GM21737 (cell line): ENCODE measurements around the gene ULK2.

ENCODE experiments used
- ATAC-seq: cut with Tn5 transposase; IDR thresholded peaks from one replicate; pipeline ENCODE4 v1.9.1; 2021; ENCODE audit warnings: mild to moderate bottlenecking, moderate library complexity; ENCODE audit not compliant: unreplicated experiment

Gene ULK2

GRCh38 chr17:19729900-19730299 lies 137.8 kb downstream of the ULK2 start:
- no peak for ATAC-seq

- ATAC-seq, result no peak
Measured at GRCh38 chr17:19728084-19728495, 139.6 kb downstream of the ULK2 start.

- no peak for ATAC-seq
Measured at GRCh38 chr17:19727501-19728078, 140.1 kb downstream of the ULK2 start.

- ATAC-seq, result no peak
Measured at GRCh38 chr17:19726631-19727376, 140.9 kb downstream of the ULK2 start.

GRCh38 chr17:19725486-19725885 lies 142.2 kb downstream of the ULK2 start:
- no peak for ATAC-seq

- no peak for ATAC-seq
Measured at GRCh38 chr17:19724501-19725420, 143.0 kb downstream of the ULK2 start.

- no peak for ATAC-seq
Measured at GRCh38 chr17:19723964-19724363, 143.8 kb downstream of the ULK2 start.
